HCT116 (cell line): ENCODE measurements around the gene LGALS3. TPM values are rescaled to one million over a fixed set of nuclear protein-coding genes. Genes with fewer than 3 reads are reported as not detected.

Experiments used
- ATAC-seq: fragments of 200-7000 bp; cut with Tn5 transposase; 2 replicates; pipeline ENCODE4 v1.9.1; 2020; ENCODE audit warnings: mild to moderate bottlenecking, moderate library complexity
- BruUV-seq: library from RNA; stranded (reverse); fragments of 400-500 nt; replicated peaks from 2 replicates; lab custom pipeline; 2021; lab: Mats Ljungman, UMichigan
- CTCF ChIA-PET: fragments of 300-600 bp; sonication (Branson Sonifier 250); formaldehyde crosslinking; loops from one replicate; lab custom pipeline; 2021; ENCODE audit warnings: antibody characterized with exemption; lab: Charles Lee
- POLR2A ChIA-PET: fragments of 300-600, 350-600 bp; sonication (Branson Sonifier 250); formaldehyde crosslinking; loops from one replicate; lab custom pipeline; 2021; ENCODE audit warnings: antibody characterized with exemption; lab: Charles Lee
- RAD21 ChIA-PET, 2 experiments: fragments of 300-600 bp; sonication (Branson Sonifier 250); formaldehyde crosslinking; loops; one replicate each; lab custom pipeline; 2023; ENCODE audit warnings: low total read pairs in 2 of 2; ENCODE audit not compliant: uncharacterized antibody in 2 of 2, unreplicated experiment in 2 of 2, low non-redundant PET in 1 of 2; lab: Charles Lee
- DNase-seq: peaks from one replicate; pipeline ENCODE4 v3.0.0-alpha.2; 2010; ENCODE audit warnings: low read depth, low spot score
- H2AFZ ChIP-seq: fragments of 200-600 bp; shearing (Covaris generic), sonication (generic); 2 replicates; pipeline ENCODE4 v1.6.1; 2017; ENCODE audit warnings: low read depth, mixed run types, mixed read lengths, antibody characterized with exemption, low read length; ENCODE audit not compliant: poor library complexity, severe bottlenecking
- H3K27ac ChIP-seq: 2 replicates; pipeline ENCODE4 v1.5.1; 2012; ENCODE audit warnings: low read depth, low read length
- H3K27me3 ChIP-seq: fragments of 200-600 bp; sonication (generic); 2 replicates; pipeline ENCODE4 v1.6.1; 2016; ENCODE audit warnings: mixed run types, low read length, mixed read lengths; ENCODE audit not compliant: insufficient read depth
- H3K36me3 ChIP-seq, 2 experiments: fragments of 200-500 bp in 1 of 2; fragments of 200-600 bp in 1 of 2; sonication (Bioruptor generic) in 1 of 2; sonication (generic) in 1 of 2; 2 replicates each; pipeline versions ENCODE4 v1.5.1 to v1.6.1; 2014 to 2016; ENCODE audit warnings: low read length in 2 of 2, inconsistent platforms in 1 of 2, mixed read lengths in 1 of 2, mixed run types in 1 of 2; ENCODE audit not compliant: insufficient read depth in 2 of 2, control insufficient read depth in 1 of 2
- H3K4me1 ChIP-seq, 2 experiments: fragments of 200-600 bp in 1 of 2; sonication (generic) in 1 of 2; 2 replicates each; pipeline versions ENCODE4 v1.5.1 to v1.6.1; 2012 to 2017; ENCODE audit warnings: low read length in 2 of 2, inconsistent platforms in 1 of 2, mild to moderate bottlenecking in 1 of 2, mixed read lengths in 1 of 2, mixed run types in 1 of 2, moderate library complexity in 1 of 2; ENCODE audit not compliant: insufficient read depth in 2 of 2, control insufficient read depth in 1 of 2
- H3K4me2 ChIP-seq: fragments of 200-600 bp; sonication (generic); 2 replicates; pipeline ENCODE4 v1.6.1; 2017; ENCODE audit warnings: mixed run types, low read length, mixed read lengths
- H3K4me3 ChIP-seq, 2 experiments: fragments of 200-600 bp in 1 of 2; sonication (generic) in 1 of 2; replicated peaks in 1 of 2; 2 replicates each; pipeline ENCODE4 v1.5.1; 2011 to 2016; ENCODE audit warnings: low read length in 2 of 2, control low read depth in 1 of 2, low read depth in 1 of 2, mild to moderate bottlenecking in 1 of 2, mixed read lengths in 1 of 2, mixed run types in 1 of 2
- H3K79me2 ChIP-seq: fragments of 200-600 bp; sonication (generic); 2 replicates; pipeline ENCODE4 v1.6.1; 2017; ENCODE audit warnings: mild to moderate bottlenecking, mixed run types, low read length, moderate library complexity, mixed read lengths; ENCODE audit not compliant: insufficient read depth
- H3K9ac ChIP-seq: fragments of 200-600 bp; sonication (generic); 2 replicates; pipeline ENCODE4 v1.6.1; 2016; ENCODE audit warnings: low read length, mixed read lengths
- H3K9me2 ChIP-seq: fragments of 200-600 bp; sonication (generic), shearing (Covaris generic); 2 replicates; pipeline ENCODE4 v1.6.1; 2017; ENCODE audit warnings: mixed run types, mild to moderate bottlenecking, moderate library complexity; ENCODE audit not compliant: insufficient read depth
- H3K9me3 ChIP-seq, 2 experiments: fragments of 200-500 bp in 1 of 2; fragments of 200-600 bp in 1 of 2; sonication (Bioruptor generic) in 1 of 2; sonication (generic) in 1 of 2; 2 replicates each; pipeline ENCODE4 v1.6.1; 2014 to 2017; ENCODE audit warnings: low read length in 2 of 2, mixed read lengths in 2 of 2, inconsistent platforms in 1 of 2, low read depth in 1 of 2, mild to moderate bottlenecking in 1 of 2, mixed run types in 1 of 2, moderate library complexity in 1 of 2; ENCODE audit not compliant: control insufficient read depth in 1 of 2, insufficient read depth in 1 of 2
- H4K20me1 ChIP-seq: fragments of 200-600 bp; sonication (generic), shearing (Covaris generic); 2 replicates; pipeline ENCODE4 v1.6.1; 2017; ENCODE audit warnings: mixed run types, mild to moderate bottlenecking, moderate library complexity; ENCODE audit not compliant: insufficient read depth
- EZH2 ChIP-seq: fragments of 200-600 bp; sonication (generic); IDR thresholded peaks from 2 replicates; pipeline ENCODE4 v1.6.1; 2017; ENCODE audit warnings: antibody characterized with exemption, mixed run types
- FOSL1 ChIP-seq: IDR thresholded peaks from 2 replicates; pipeline ENCODE4 v1.6.1; 2012; ENCODE audit warnings: low read depth
- JUND ChIP-seq: IDR thresholded peaks from 2 replicates; pipeline ENCODE4 v1.6.1; 2012
- POLR2AphosphoS5 ChIP-seq: IDR thresholded peaks from 2 replicates; pipeline ENCODE4 v1.6.1; 2011; ENCODE audit warnings: mild to moderate bottlenecking, low read depth, low read length, moderate library complexity
- RAD21 ChIP-seq: IDR thresholded peaks from 2 replicates; pipeline ENCODE4 v1.6.1; 2012; ENCODE audit warnings: low read depth, mild to moderate bottlenecking
- REST ChIP-seq: IDR thresholded peaks from 2 replicates; pipeline ENCODE4 v1.6.1; 2012; ENCODE audit warnings: low read depth
- SIN3A ChIP-seq: IDR thresholded peaks from 2 replicates; pipeline ENCODE4 v1.6.1; 2012; ENCODE audit warnings: low read depth
- SRF ChIP-seq: IDR thresholded peaks from 2 replicates; pipeline ENCODE4 v1.6.1; 2012; ENCODE audit warnings: low read depth
- YY1 ChIP-seq: IDR thresholded peaks from 2 replicates; pipeline ENCODE4 v1.6.1; 2011; ENCODE audit warnings: low read length, low read depth, moderate library complexity, mild to moderate bottlenecking; ENCODE audit not compliant: insufficient replicate concordance; ENCODE audit errors: extremely low read depth
- ZBTB33 ChIP-seq: IDR thresholded peaks from 2 replicates; pipeline ENCODE4 v1.6.1; 2011; ENCODE audit warnings: mild to moderate bottlenecking, low read length, moderate library complexity; ENCODE audit not compliant: insufficient replicate concordance; ENCODE audit errors: extremely low read depth
- ZNF274 ChIP-seq: fragments of 200-500 bp; sonication (Bioruptor generic); IDR thresholded peaks from 2 replicates; pipeline ENCODE4 v1.6.1; 2014; ENCODE audit warnings: mild to moderate bottlenecking, low read depth, low read length, inconsistent platforms
- intact Hi-C: fragments of 100-400 bp; cut with micrococcal nuclease; formaldehyde crosslinking; loops from 2 replicates; pipeline ENCODE4 v1.10.0; 2022
- total RNA-seq: library from RNA; stranded (reverse); gene quantifications from one replicate; pipeline ENCODE4 v1.2.1, GENCODE V29; 2021; ENCODE audit not compliant: unreplicated experiment
- TF ChIP-seq, protein P1 (sequence below): IDR thresholded peaks from 2 replicates; pipeline ENCODE4 v1.6.1; 2012
- TF ChIP-seq, protein P2 (sequence below): IDR thresholded peaks from 2 replicates; pipeline ENCODE4 v1.6.1; 2012

Gene LGALS3
- total RNA-seq, 1 experiment from 2014 or later: 86.1 TPM

DNA sequence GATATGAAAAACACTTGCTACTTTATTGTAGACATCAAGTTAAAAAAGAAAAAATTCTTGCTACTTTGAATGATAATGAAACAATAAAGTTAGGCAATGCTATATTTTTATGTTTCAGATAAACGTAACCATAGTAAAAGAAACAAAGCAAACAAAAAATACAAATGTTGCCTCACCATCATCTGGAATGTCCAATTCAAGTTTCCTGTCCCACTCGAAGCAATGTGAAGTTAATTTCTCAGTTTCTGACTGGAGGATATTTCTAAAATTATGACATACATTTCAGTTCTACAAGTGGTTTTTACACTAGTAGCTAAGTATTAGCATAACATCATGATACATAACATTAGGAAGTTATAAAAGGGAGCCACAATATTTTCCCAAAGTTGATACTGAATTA is 41.5 kb downstream of the LGALS3 start:
- BruUV-seq: no TSS peak
- Histone ChIP-seq H3K9me3 (no peaks in the 10 kb centered on the region), H3K4me1 (no peaks in the 10 kb centered on the region), H2AFZ (no peak overlapping the region), H3K4me2 (no peak overlapping the region), H3K9me2 (no peaks in the 10 kb centered on the region), H3K27me3 (no peaks in the 10 kb centered on the region), H3K36me3 (peaks cover 8 to 49% of the 10 kb centered on the region in 2 experiments; a peak in 3 of 4 replicates), H3K9ac (no peak overlapping the region), H4K20me1 (no peaks in the 10 kb centered on the region), H3K79me2 (no peaks in the 10 kb centered on the region), H3K27ac (no peak overlapping the region), H3K4me3 (no peak overlapping the region)
- no peak for TF ChIP-seq EZH2
- no peak for TF ChIP-seq SIN3A
- no peak for TF ChIP-seq FOSL1
- no peak for TF ChIP-seq YY1
- TF ChIP-seq JUND: no peak
- TF ChIP-seq RAD21: no peak
- TF ChIP-seq, protein P1, sequence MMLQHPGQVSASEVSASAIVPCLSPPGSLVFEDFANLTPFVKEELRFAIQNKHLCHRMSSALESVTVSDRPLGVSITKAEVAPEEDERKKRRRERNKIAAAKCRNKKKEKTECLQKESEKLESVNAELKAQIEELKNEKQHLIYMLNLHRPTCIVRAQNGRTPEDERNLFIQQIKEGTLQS: no peak
- TF ChIP-seq ZBTB33: no peak
- TF ChIP-seq, protein P2, sequence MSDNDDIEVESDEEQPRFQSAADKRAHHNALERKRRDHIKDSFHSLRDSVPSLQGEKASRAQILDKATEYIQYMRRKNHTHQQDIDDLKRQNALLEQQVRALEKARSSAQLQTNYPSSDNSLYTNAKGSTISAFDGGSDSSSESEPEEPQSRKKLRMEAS: no peak
- TF ChIP-seq REST: no peak
- TF ChIP-seq ZNF274: no peak
- no peak for TF ChIP-seq SRF
- TF ChIP-seq POLR2AphosphoS5: no peak
- no peak for DNase-seq
- POLR2A ChIA-PET: no interaction called here
- intact Hi-C loops: no loop called here
- RAD21 ChIA-PET: no interaction called here
- ATAC-seq: no peak
- CTCF ChIA-PET: interaction anchor here (1.0 kb wide), 1 partner anchor 10 kb away, joined by 4 read pairs; no protein-coding TSS in a partner anchor
